Measurements from ENCODE around the gene NME3.

The NME3 gene

DNA sequence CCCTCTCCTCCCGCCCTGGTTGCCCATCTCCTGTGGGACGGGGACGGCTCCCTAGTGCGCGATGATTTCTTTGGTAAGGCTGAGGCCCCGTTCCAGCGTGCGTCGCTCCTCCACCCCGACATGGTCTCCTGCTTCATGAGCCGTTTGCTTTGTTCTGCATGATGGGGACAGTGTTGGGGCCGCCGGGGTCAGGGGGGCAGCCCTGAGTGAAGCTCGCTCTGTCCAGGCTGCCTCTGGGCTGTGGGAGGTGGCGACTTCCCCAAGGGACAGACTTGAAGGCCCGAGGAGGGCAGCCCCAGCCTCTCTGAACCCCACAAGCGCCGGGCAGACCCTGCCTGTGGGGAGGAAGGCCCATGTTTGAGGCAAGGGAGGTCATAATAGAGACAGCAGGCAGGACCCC is 12.4 kb downstream of the NME3 start:
- Histone ChIP-seq H3K23ac (ENCODE audit: low read depth, low read length, poor library complexity) (no peak overlapping the region), H2BK5ac (ENCODE audit: low read length) (no peak overlapping the region), H3K9me3 (replicated peaks in 1 of 2; ENCODE audit: control insufficient read depth in 2 of 2, insufficient read depth in 1 of 2, low read depth in 1 of 2, low read length in 2 of 2) (no peaks in the 10 kb centered on the region), H3K4ac (ENCODE audit: low read length) (no peak overlapping the region), H2BK15ac (ENCODE audit: low read length) (no peak overlapping the region), H3K79me1 (ENCODE audit: low read depth, low read length) (no peaks in the 10 kb centered on the region), H3K4me2 (ENCODE audit: insufficient read depth, low read length, poor library complexity, severe bottlenecking) (no peak overlapping the region), H3K4me3 (ENCODE audit: low read length in 2 of 2) (no peak overlapping the region), H3K9ac (ENCODE audit: low read depth, low read length, poor library complexity) (peak overlapping the region; percentile 44), H3K4me1 (ENCODE audit: control insufficient read depth in 2 of 2, insufficient read depth in 1 of 2, low read depth in 1 of 2, low read length in 2 of 2) (peaks cover 0 to 8% of the 10 kb centered on the region in 2 donors), H3K27ac (replicated peaks; ENCODE audit: low read length) (no peak overlapping the region), H3K14ac (ENCODE audit: low read length) (no peak overlapping the region), H3K18ac (ENCODE audit: low read length) (no peak overlapping the region), H2AK5ac (ENCODE audit: low read depth, low read length) (no peak overlapping the region), H4K8ac (ENCODE audit: low read depth, low read length) (no peak overlapping the region), H4K91ac (ENCODE audit: low read depth, low read length, poor library complexity) (no peak overlapping the region), H3K27me3 (ENCODE audit: control insufficient read depth in 3 of 3, insufficient read depth in 3 of 3, low read depth in 1 of 3, low read length in 3 of 3) (no peaks in the 10 kb centered on the region), H2BK120ac (ENCODE audit: low read depth, low read length) (no peak overlapping the region), H3K36me3 (replicated peaks in 1 of 2; ENCODE audit: control insufficient read depth in 2 of 2, insufficient read depth in 2 of 2, low read length in 2 of 2) (peaks cover 19 to 66% of the 10 kb centered on the region in 2 donors), H2BK12ac (ENCODE audit: low read length) (peak overlapping the region; percentile 22), H2AFZ (ENCODE audit: low read length) (no peak overlapping the region)
- no CpG with 5 or more reads among the region's 18 CpGs for WGBS, 2 donors (ENCODE audit: extremely low coverage in 2 of 2, insufficient read length in 2 of 2, insufficient replicate concordance in 1 of 2)
- no peak for DNase-seq (ENCODE audit: low spot score)

- H3K27ac ChIP-seq (replicated peaks; ENCODE audit: low read length) = no peak overlapping the region
- H2BK12ac ChIP-seq (ENCODE audit: low read length) = peak overlapping the region; percentile 22
- no peaks in the 10 kb centered on the region for H3K79me1 ChIP-seq (ENCODE audit: low read depth, low read length)
- no peak overlapping the region for H2AFZ ChIP-seq (ENCODE audit: low read length)
- H2BK120ac ChIP-seq (ENCODE audit: low read depth, low read length) = no peak overlapping the region
- H3K23ac ChIP-seq (ENCODE audit: low read depth, low read length, poor library complexity) = peak overlapping the region; percentile 65
- no peak overlapping the region for H3K4ac ChIP-seq (ENCODE audit: low read length)
- peak overlapping the region in 1 of 2 donors; percentile 41 for H3K4me3 ChIP-seq (ENCODE audit: low read length in 2 of 2)
- H4K91ac ChIP-seq (ENCODE audit: low read depth, low read length, poor library complexity) = no peak overlapping the region
- H2AK5ac ChIP-seq (ENCODE audit: low read depth, low read length) = no peak overlapping the region
- H3K36me3 ChIP-seq (replicated peaks in 1 of 2; ENCODE audit: control insufficient read depth in 2 of 2, insufficient read depth in 2 of 2, low read length in 2 of 2) = peaks cover 18 to 62% of the 10 kb centered on the region in 2 donors
- H3K4me1 ChIP-seq (ENCODE audit: control insufficient read depth in 2 of 2, insufficient read depth in 1 of 2, low read depth in 1 of 2, low read length in 2 of 2) = peaks cover 0 to under 1% of the 10 kb centered on the region in 2 donors
- WGBS, 2 donors (ENCODE audit: extremely low coverage in 2 of 2, insufficient read length in 2 of 2, insufficient replicate concordance in 1 of 2) = no CpG with 5 or more reads among the region's 37 CpGs
- no peak for DNase-seq (ENCODE audit: low spot score)
- H2BK15ac ChIP-seq (ENCODE audit: low read length) = no peak overlapping the region
- no peak overlapping the region for H4K8ac ChIP-seq (ENCODE audit: low read depth, low read length)
- no peaks in the 10 kb centered on the region for H3K27me3 ChIP-seq (ENCODE audit: control insufficient read depth in 3 of 3, insufficient read depth in 3 of 3, low read depth in 1 of 3, low read length in 3 of 3)
- peak overlapping the region; percentile 66 for H2BK5ac ChIP-seq (ENCODE audit: low read length)
- H3K18ac ChIP-seq (ENCODE audit: low read length) = no peak overlapping the region
- no peak overlapping the region for H3K9ac ChIP-seq (ENCODE audit: low read depth, low read length, poor library complexity)
- peak overlapping the region; percentile 11 for H3K4me2 ChIP-seq (ENCODE audit: insufficient read depth, low read length, poor library complexity, severe bottlenecking)
- H3K9me3 ChIP-seq (replicated peaks in 1 of 2; ENCODE audit: control insufficient read depth in 2 of 2, insufficient read depth in 1 of 2, low read depth in 1 of 2, low read length in 2 of 2) = no peaks in the 10 kb centered on the region
- H3K14ac ChIP-seq (ENCODE audit: low read length) = peak overlapping the region; percentile 21
Measured at GRCh38 chr16:1757714-1758461, 13.5 kb downstream of the NME3 start.

DNA sequence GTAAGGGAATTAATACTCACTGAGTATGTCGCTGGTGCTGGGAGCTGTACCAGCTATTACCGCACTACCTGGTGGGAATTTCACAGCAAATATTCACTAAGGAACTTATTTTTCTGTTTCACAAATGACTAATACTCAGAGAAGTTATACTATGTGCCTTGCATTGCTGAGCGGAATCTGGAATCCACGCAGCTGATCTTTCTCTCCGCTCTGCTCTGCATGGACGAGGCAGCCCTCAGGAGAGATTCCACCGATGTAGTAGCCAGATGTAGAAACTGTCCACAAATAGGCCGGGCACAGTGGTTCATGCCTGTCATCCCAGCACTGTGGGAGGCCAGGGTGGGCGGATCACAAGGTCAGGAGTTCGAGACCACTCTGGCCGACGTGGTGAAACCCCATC is 17.1 kb downstream of the NME3 start:
- Histone ChIP-seq H3K27ac (replicated peaks; ENCODE audit: low read length) (no peak overlapping the region), H2BK120ac (ENCODE audit: low read depth, low read length) (no peak overlapping the region), H3K36me3 (replicated peaks in 1 of 2; ENCODE audit: control insufficient read depth in 2 of 2, insufficient read depth in 2 of 2, low read length in 2 of 2) (peaks cover 22 to 63% of the 10 kb centered on the region in 2 donors), H3K4me3 (ENCODE audit: low read length in 2 of 2) (no peak overlapping the region), H3K14ac (ENCODE audit: low read length) (no peak overlapping the region), H4K8ac (ENCODE audit: low read depth, low read length) (no peak overlapping the region), H2AFZ (ENCODE audit: low read length) (no peak overlapping the region), H2BK15ac (ENCODE audit: low read length) (no peak overlapping the region), H3K18ac (ENCODE audit: low read length) (no peak overlapping the region), H3K9me3 (replicated peaks in 1 of 2; ENCODE audit: control insufficient read depth in 2 of 2, insufficient read depth in 1 of 2, low read depth in 1 of 2, low read length in 2 of 2) (no peaks in the 10 kb centered on the region), H4K91ac (ENCODE audit: low read depth, low read length, poor library complexity) (no peak overlapping the region), H3K4me2 (ENCODE audit: insufficient read depth, low read length, poor library complexity, severe bottlenecking) (no peak overlapping the region), H3K4me1 (ENCODE audit: control insufficient read depth in 2 of 2, insufficient read depth in 1 of 2, low read depth in 1 of 2, low read length in 2 of 2) (no peaks in the 10 kb centered on the region), H3K27me3 (ENCODE audit: control insufficient read depth in 3 of 3, insufficient read depth in 3 of 3, low read depth in 1 of 3, low read length in 3 of 3) (no peaks in the 10 kb centered on the region), H2BK5ac (ENCODE audit: low read length) (no peak overlapping the region), H2BK12ac (ENCODE audit: low read length) (no peak overlapping the region), H3K23ac (ENCODE audit: low read depth, low read length, poor library complexity) (no peak overlapping the region), H2AK5ac (ENCODE audit: low read depth, low read length) (no peak overlapping the region), H3K9ac (ENCODE audit: low read depth, low read length, poor library complexity) (no peak overlapping the region), H3K79me1 (ENCODE audit: low read depth, low read length) (no peaks in the 10 kb centered on the region), H3K4ac (ENCODE audit: low read length) (no peak overlapping the region)
- DNase-seq (ENCODE audit: low spot score) = no peak
- WGBS, 2 donors (ENCODE audit: extremely low coverage in 2 of 2, insufficient read length in 2 of 2, insufficient replicate concordance in 1 of 2) = no CpG with 5 or more reads among the region's 12 CpGs

GRCh38 chr16:1752853-1753252 is 18.5 kb downstream of the NME3 start:
- H2BK5ac ChIP-seq (ENCODE audit: low read length) = no peak overlapping the region
- H3K14ac ChIP-seq (ENCODE audit: low read length) = no peak overlapping the region
- no peak overlapping the region for H2AK5ac ChIP-seq (ENCODE audit: low read depth, low read length)
- no peak for DNase-seq (ENCODE audit: low spot score)
- H2BK15ac ChIP-seq (ENCODE audit: low read length) = no peak overlapping the region
- no peak overlapping the region for H3K18ac ChIP-seq (ENCODE audit: low read length)
- H3K4me2 ChIP-seq (ENCODE audit: insufficient read depth, low read length, poor library complexity, severe bottlenecking) = no peak overlapping the region
- no peak overlapping the region for H2BK120ac ChIP-seq (ENCODE audit: low read depth, low read length)
- H3K27me3 ChIP-seq (ENCODE audit: control insufficient read depth in 3 of 3, insufficient read depth in 3 of 3, low read depth in 1 of 3, low read length in 3 of 3) = no peaks in the 10 kb centered on the region
- no peaks in the 10 kb centered on the region for H3K4me1 ChIP-seq (ENCODE audit: control insufficient read depth in 2 of 2, insufficient read depth in 1 of 2, low read depth in 1 of 2, low read length in 2 of 2)
- no peaks in the 10 kb centered on the region for H3K79me1 ChIP-seq (ENCODE audit: low read depth, low read length)
- H3K27ac ChIP-seq (replicated peaks; ENCODE audit: low read length) = no peak overlapping the region
- H3K9ac ChIP-seq (ENCODE audit: low read depth, low read length, poor library complexity) = peak overlapping the region; percentile 21
- peak overlapping the region in 1 of 2 donors; percentile 14 for H3K4me3 ChIP-seq (ENCODE audit: low read length in 2 of 2)
- no peak overlapping the region for H4K8ac ChIP-seq (ENCODE audit: low read depth, low read length)
- no peak overlapping the region for H3K23ac ChIP-seq (ENCODE audit: low read depth, low read length, poor library complexity)
- H2AFZ ChIP-seq (ENCODE audit: low read length) = no peak overlapping the region
- H4K91ac ChIP-seq (ENCODE audit: low read depth, low read length, poor library complexity) = no peak overlapping the region
- H2BK12ac ChIP-seq (ENCODE audit: low read length) = no peak overlapping the region
- no peaks in the 10 kb centered on the region for H3K9me3 ChIP-seq (replicated peaks in 1 of 2; ENCODE audit: control insufficient read depth in 2 of 2, insufficient read depth in 1 of 2, low read depth in 1 of 2, low read length in 2 of 2)
- no CpG with 5 or more reads among the region's 14 CpGs for WGBS, 2 donors (ENCODE audit: extremely low coverage in 2 of 2, insufficient read length in 2 of 2, insufficient replicate concordance in 1 of 2)
- peaks cover 31 to 74% of the 10 kb centered on the region in 2 donors for H3K36me3 ChIP-seq (replicated peaks in 1 of 2; ENCODE audit: control insufficient read depth in 2 of 2, insufficient read depth in 2 of 2, low read length in 2 of 2)
- H3K4ac ChIP-seq (ENCODE audit: low read length) = no peak overlapping the region

All from neuronal stem cell (in vitro differentiated cells).